ENCODE results near the gene ZNF497. TPM values are rescaled to one million over a fixed set of nuclear protein-coding genes. Genes with fewer than 3 reads are reported as not detected.
A peak's percentile ranks its signal among the peaks of the same experiment; 100 is the strongest.

The ZNF497 gene
- total and polyA plus RNA-seq, 2 of the 13 experiments (the other 11 are each of a cell fraction or from before 2014, with no cell fraction given): 1.5 to 1.9 TPM

DNA sequence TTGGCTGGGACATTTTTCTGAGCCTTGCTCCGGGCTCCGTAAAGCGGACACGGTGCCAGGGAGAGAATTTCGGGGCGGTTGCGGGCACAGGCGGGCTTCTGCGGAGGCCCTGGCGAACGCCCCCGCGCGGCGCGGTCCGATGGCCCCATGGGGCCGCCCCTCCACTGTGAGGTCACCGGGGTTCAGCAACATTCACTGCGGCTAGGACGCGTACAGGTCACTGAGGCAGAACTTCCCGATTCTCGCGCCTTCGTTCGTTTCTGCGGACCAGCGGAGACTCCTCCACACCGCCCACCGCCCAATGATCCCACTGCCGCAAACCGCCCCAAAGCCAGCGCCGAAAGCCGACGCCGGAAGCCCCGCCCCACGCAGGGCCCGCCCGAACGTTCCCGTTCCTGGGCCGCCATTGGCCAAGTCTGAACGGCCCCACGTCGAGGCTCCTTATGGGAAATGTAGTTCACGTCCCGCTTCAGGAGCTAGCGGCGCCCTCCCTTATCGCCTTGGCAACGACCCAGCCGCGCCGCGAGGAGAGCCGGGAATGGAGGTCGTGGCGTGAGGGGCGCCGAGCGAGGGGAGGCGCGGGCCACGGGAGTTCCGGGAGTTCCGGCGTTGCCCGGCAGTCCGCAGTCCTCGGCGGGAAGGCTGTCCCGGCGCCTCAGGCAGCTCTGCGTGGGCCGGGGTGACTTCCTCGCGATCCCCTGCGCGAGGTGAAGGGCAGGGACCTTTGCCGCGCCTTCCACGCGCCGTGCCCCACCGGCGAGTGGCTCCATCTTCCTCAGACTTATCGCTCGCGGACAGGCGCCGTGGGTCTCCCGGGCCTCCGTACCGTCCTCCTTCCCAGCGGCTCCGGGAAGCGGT is 45.8 kb upstream of the ZNF497 start, which contains the start of gene ZNF584 (continued):
- no peak for TF ChIP-seq PHF21A (CRISPR knock-in tag; IDR thresholded peaks at IDR 0.05)
- peak; percentile 71; the same call in 1 of the 2 replicates for TF ChIP-seq MEIS1 (CRISPR knock-in tag; IDR thresholded peaks at IDR 0.05; ENCODE audit: borderline replicate concordance)
- peak; percentile 43; the same call in 1 of the 2 replicates for TF ChIP-seq NFKB2 (CRISPR knock-in tag; IDR thresholded peaks at IDR 0.05; ENCODE audit: borderline replicate concordance)
- TF ChIP-seq, protein P1, sequence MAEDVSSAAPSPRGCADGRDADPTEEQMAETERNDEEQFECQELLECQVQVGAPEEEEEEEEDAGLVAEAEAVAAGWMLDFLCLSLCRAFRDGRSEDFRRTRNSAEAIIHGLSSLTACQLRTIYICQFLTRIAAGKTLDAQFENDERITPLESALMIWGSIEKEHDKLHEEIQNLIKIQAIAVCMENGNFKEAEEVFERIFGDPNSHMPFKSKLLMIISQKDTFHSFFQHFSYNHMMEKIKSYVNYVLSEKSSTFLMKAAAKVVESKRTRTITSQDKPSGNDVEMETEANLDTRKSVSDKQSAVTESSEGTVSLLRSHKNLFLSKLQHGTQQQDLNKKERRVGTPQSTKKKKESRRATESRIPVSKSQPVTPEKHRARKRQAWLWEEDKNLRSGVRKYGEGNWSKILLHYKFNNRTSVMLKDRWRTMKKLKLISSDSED (CRISPR knock-in tag; IDR thresholded peaks at IDR 0.05): no peak
- TF ChIP-seq, protein P2, sequence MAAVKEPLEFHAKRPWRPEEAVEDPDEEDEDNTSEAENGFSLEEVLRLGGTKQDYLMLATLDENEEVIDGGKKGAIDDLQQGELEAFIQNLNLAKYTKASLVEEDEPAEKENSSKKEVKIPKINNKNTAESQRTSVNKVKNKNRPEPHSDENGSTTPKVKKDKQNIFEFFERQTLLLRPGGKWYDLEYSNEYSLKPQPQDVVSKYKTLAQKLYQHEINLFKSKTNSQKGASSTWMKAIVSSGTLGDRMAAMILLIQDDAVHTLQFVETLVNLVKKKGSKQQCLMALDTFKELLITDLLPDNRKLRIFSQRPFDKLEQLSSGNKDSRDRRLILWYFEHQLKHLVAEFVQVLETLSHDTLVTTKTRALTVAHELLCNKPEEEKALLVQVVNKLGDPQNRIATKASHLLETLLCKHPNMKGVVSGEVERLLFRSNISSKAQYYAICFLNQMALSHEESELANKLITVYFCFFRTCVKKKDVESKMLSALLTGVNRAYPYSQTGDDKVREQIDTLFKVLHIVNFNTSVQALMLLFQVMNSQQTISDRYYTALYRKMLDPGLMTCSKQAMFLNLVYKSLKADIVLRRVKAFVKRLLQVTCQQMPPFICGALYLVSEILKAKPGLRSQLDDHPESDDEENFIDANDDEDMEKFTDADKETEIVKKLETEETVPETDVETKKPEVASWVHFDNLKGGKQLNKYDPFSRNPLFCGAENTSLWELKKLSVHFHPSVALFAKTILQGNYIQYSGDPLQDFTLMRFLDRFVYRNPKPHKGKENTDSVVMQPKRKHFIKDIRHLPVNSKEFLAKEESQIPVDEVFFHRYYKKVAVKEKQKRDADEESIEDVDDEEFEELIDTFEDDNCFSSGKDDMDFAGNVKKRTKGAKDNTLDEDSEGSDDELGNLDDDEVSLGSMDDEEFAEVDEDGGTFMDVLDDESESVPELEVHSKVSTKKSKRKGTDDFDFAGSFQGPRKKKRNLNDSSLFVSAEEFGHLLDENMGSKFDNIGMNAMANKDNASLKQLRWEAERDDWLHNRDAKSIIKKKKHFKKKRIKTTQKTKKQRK (IDR thresholded peaks at IDR 0.05; ENCODE audit: low read length): no peak
- peak; percentile 60 for TF ChIP-seq TARDBP (CRISPR knock-in tag; IDR thresholded peaks at IDR 0.05)
- TF ChIP-seq ZKSCAN8 (CRISPR knock-in tag; IDR thresholded peaks at IDR 0.05; ENCODE audit: borderline replicate concordance): no peak
- no peak for TF ChIP-seq EHMT2 (IDR thresholded peaks at IDR 0.05; ENCODE audit: borderline replicate concordance, low read depth, low read length)
- TF ChIP-seq, protein P3, sequence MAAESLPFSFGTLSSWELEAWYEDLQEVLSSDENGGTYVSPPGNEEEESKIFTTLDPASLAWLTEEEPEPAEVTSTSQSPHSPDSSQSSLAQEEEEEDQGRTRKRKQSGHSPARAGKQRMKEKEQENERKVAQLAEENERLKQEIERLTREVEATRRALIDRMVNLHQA (CRISPR knock-in tag; IDR thresholded peaks at IDR 0.05): no peak
- 0 out of 2 replicates have a peak, but pooled peaks have one; percentile 32 for TF ChIP-seq ZNF839 (CRISPR knock-in tag; IDR thresholded peaks at IDR 0.05; ENCODE audit: borderline replicate concordance)
- TF ChIP-seq, protein P4, sequence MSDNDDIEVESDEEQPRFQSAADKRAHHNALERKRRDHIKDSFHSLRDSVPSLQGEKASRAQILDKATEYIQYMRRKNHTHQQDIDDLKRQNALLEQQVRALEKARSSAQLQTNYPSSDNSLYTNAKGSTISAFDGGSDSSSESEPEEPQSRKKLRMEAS (IDR thresholded peaks at IDR 0.05): peak; percentile 64
- no peak for TF ChIP-seq ZNF775 (CRISPR knock-in tag; IDR thresholded peaks at IDR 0.05; ENCODE audit: borderline replicate concordance)
- peak; percentile 95 for TF ChIP-seq NFYC (CRISPR knock-in tag; IDR thresholded peaks at IDR 0.05)
- TF ChIP-seq EZH2 (conservative IDR thresholded peaks at IDR 0.05; ENCODE audit: low read depth, low read length): no peak
- TF ChIP-seq ARNT (IDR thresholded peaks at IDR 0.05): no peak
- TF ChIP-seq, protein P5, sequence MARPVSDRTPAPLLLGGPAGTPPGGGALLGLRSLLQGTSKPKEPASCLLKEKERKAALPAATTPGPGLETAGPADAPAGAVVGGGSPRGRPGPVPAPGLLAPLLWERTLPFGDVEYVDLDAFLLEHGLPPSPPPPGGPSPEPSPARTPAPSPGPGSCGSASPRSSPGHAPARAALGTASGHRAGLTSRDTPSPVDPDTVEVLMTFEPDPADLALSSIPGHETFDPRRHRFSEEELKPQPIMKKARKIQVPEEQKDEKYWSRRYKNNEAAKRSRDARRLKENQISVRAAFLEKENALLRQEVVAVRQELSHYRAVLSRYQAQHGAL (CRISPR knock-in tag; IDR thresholded peaks at IDR 0.05; ENCODE audit: not compliant biosample characterization): no peak
- TF ChIP-seq SMAD3 (CRISPR knock-in tag; IDR thresholded peaks at IDR 0.05): 0 out of 2 replicates have a peak, but pooled peaks have one; percentile 19
- no peak for TF ChIP-seq KLF13 (CRISPR knock-in tag; IDR thresholded peaks at IDR 0.05)
- TF ChIP-seq, protein P6, sequence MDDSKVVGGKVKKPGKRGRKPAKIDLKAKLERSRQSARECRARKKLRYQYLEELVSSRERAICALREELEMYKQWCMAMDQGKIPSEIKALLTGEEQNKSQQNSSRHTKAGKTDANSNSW (CRISPR knock-in tag; IDR thresholded peaks at IDR 0.05; ENCODE audit: borderline replicate concordance): no peak; the same call in 1 of the 2 replicates
- 0 out of 2 replicates have a peak, but pooled peaks have one; percentile 15 for TF ChIP-seq CHD4 (IDR thresholded peaks at IDR 0.05; ENCODE audit: borderline replicate concordance, low read length)
- TF ChIP-seq NFYB (CRISPR knock-in tag; IDR thresholded peaks at IDR 0.05): peak; percentile 92
- TF ChIP-seq SNAI1 (CRISPR knock-in tag; IDR thresholded peaks at IDR 0.05; ENCODE audit: borderline replicate concordance): no peak
- TF ChIP-seq TGIF2 (CRISPR knock-in tag; IDR thresholded peaks at IDR 0.05): no peak
- TF ChIP-seq ARNT2 (CRISPR knock-in tag; IDR thresholded peaks at IDR 0.05; ENCODE audit: low read depth): peak; percentile 55; the same call in 1 of the 2 replicates
